ENCODE results near the gene DNASE1. TPM values are rescaled to one million over a fixed set of nuclear protein-coding genes. Genes with fewer than 3 reads are reported as not detected.

DNASE1 gene
- total RNA-seq, 1 donor from 2014 or later = 22.8 TPM

DNA sequence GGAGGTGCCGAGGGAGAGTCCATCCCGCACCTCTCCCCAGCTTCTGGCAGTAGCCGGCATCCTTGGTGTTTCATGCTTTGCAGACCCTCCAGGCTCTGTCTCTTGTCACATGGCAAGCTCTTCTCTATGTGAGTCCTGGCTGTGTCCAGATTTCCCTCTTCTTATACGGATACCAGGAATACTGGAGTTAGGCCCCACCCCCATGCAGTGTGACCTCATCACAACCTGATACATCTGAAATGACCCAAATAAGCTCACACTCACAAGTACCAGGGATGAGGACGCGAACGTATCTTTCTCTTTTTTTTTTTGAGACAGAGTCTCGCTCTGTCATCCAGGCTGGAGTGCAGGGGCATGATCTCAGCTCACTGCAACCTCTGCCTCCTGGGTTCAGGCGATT is 39.6 kb downstream of the DNASE1 start:
- H3K36me3 Mint-ChIP-seq = peaks cover 4% of the 10 kb centered on the region
- H3F3A ChIP-seq (ENCODE audit: low read depth) = no peaks in the 10 kb centered on the region
- TF ChIP-seq EZH2 (IDR thresholded peaks at IDR 0.05) (no peak), EZH2phosphoT487 (IDR thresholded peaks at IDR 0.05) (no peak)
- TF ChIP-seq, protein P1, sequence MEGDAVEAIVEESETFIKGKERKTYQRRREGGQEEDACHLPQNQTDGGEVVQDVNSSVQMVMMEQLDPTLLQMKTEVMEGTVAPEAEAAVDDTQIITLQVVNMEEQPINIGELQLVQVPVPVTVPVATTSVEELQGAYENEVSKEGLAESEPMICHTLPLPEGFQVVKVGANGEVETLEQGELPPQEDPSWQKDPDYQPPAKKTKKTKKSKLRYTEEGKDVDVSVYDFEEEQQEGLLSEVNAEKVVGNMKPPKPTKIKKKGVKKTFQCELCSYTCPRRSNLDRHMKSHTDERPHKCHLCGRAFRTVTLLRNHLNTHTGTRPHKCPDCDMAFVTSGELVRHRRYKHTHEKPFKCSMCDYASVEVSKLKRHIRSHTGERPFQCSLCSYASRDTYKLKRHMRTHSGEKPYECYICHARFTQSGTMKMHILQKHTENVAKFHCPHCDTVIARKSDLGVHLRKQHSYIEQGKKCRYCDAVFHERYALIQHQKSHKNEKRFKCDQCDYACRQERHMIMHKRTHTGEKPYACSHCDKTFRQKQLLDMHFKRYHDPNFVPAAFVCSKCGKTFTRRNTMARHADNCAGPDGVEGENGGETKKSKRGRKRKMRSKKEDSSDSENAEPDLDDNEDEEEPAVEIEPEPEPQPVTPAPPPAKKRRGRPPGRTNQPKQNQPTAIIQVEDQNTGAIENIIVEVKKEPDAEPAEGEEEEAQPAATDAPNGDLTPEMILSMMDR (IDR thresholded peaks at IDR 0.05) = no peak
- no peaks in the 10 kb centered on the region for H3K9me3 ChIP-seq (ENCODE audit: low read depth)
- H3K4me2 ChIP-seq = no peak overlapping the region
- no peaks in the 10 kb centered on the region for H3K27me3 Mint-ChIP-seq (ENCODE audit: insufficient read depth, low read depth)
- H3K4me3 ChIP-seq = no peak overlapping the region
- H3K9ac ChIP-seq = no peak overlapping the region
- H3K27ac Mint-ChIP-seq = no peak overlapping the region
- no peak overlapping the region for H3K4me3 Mint-ChIP-seq
- no peak overlapping the region for H3K27ac ChIP-seq
- no peak overlapping the region for H2AFZ ChIP-seq (replicated peaks)
- H3K4me1 Mint-ChIP-seq = peaks cover 16% of the 10 kb centered on the region
- no peaks in the 10 kb centered on the region for H3K9me3 Mint-ChIP-seq
- H4K20me1 ChIP-seq (ENCODE audit: low read depth) = peaks cover 27% of the 10 kb centered on the region
- H3K36me3 ChIP-seq = no peaks in the 10 kb centered on the region
- no peak for DNase-seq (ENCODE audit: low spot score)
- H3K79me2 ChIP-seq (ENCODE audit: low read depth) = peaks cover 38% of the 10 kb centered on the region
- H3K4me1 ChIP-seq = no peaks in the 10 kb centered on the region
- no peaks in the 10 kb centered on the region for H3K27me3 ChIP-seq

DNA sequence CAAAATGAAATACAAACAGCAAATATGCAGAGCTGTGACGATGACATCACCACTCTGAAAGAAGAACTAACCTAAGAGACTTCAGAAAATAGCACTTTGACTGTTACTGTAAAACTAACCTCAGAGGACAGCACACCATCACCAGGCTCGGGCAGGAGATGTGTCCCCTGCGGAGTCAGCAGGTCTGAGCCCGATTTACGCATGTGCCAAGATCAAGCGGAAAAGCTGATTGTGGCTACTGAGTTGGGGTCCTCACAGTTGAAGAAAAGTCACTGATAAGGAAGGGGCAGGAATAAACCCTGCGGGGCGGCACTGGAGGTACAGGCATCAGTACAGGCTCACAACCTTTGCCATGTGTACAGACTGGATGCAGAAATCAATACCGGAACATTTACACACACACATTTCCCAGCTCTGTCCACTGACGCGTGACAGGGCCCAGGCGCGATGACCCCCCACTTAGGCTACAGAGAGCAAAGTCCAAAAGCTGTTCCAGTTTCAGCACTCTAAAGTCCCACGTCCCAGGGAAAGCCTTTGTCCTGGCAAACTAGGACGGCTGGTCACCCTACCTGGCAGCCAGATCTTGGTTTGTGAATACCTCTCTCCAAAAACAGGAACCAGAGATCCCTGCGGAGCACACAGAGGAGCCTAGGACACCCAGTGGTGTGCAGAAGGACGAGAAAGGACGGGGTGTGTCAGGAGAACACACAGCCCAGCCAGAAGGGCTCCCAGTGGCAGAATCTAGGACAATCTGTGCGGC is 41.3 kb downstream of the DNASE1 start:
- Histone ChIP-seq H3K9ac (no peak overlapping the region), H2AFZ (replicated peaks) (no peak overlapping the region), H3F3A (ENCODE audit: low read depth) (no peaks in the 10 kb centered on the region), H3K9me3 (ENCODE audit: low read depth) (no peaks in the 10 kb centered on the region), H3K4me2 (no peak overlapping the region), H3K79me2 (ENCODE audit: low read depth) (peaks cover 54% of the 10 kb centered on the region), H3K36me3 (no peaks in the 10 kb centered on the region), H3K4me1 (no peaks in the 10 kb centered on the region), H3K27ac (no peak overlapping the region), H3K27me3 (no peaks in the 10 kb centered on the region), H3K4me3 (no peak overlapping the region), H4K20me1 (ENCODE audit: low read depth) (peaks cover 24% of the 10 kb centered on the region)
- Mint-ChIP-seq H3K36me3 (no peaks in the 10 kb centered on the region), H3K27me3 (ENCODE audit: insufficient read depth, low read depth) (no peaks in the 10 kb centered on the region), H3K4me3 (no peak overlapping the region), H3K4me1 (peaks cover 10% of the 10 kb centered on the region), H3K9me3 (no peaks in the 10 kb centered on the region), H3K27ac (peak overlapping the region; percentile 93)
- TF ChIP-seq, protein P1 (IDR thresholded peaks at IDR 0.05) = no peak
- DNase-seq (ENCODE audit: low spot score) = no peak

DNA sequence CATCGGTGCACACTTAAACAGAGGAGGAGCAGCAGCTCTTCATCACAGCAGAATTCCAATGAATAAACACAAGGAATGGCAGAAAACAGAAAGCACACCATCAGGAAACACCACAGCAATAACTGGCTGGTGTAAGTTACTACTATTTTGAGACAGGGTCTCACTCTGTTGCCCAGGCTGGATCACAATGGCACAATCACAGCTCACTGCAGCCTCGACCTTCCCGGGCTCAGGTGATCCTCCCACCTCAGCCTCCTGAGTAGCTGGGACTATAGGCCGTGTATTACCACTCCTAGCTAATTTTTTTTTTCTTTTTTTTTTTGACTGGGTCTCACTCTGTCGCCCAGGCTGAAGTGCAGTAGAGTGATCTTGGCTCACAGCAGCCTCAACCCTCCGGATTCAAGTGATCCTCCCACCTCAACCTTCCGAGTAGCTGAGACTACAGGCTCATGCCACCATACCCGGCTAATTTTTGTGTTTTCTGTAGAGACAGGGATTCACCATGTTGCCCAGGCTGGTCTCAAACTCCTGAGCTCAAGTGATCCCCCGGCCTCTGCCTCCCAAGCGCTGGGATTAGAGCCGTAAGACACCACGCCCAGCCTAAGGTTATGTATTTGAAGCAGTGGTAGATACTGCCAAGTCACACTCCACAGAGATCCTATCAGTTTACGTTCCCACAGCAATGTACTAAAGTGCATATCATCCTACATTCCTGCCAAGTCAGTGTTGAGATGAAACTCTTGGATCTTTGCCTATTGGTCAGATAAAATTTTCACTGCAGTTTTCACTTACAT is 42.1 kb downstream of the DNASE1 start:
- H3K79me2 ChIP-seq (ENCODE audit: low read depth) = peaks cover 63% of the 10 kb centered on the region
- TF ChIP-seq, protein P1 (IDR thresholded peaks at IDR 0.05) = no peak
- TF ChIP-seq EZH2phosphoT487 (IDR thresholded peaks at IDR 0.05) (no peak), EZH2 (IDR thresholded peaks at IDR 0.05) (no peak)
- no peaks in the 10 kb centered on the region for H3K9me3 ChIP-seq (ENCODE audit: low read depth)
- H2AFZ ChIP-seq (replicated peaks) = no peak overlapping the region
- peak overlapping the region; percentile 93 for H3K27ac Mint-ChIP-seq
- H3K27ac ChIP-seq = no peak overlapping the region
- no peak overlapping the region for H3K4me3 ChIP-seq
- DNase-seq (ENCODE audit: low spot score) = no peak
- H3K27me3 ChIP-seq = no peaks in the 10 kb centered on the region
- no peak overlapping the region for H3K4me3 Mint-ChIP-seq
- H3K4me1 Mint-ChIP-seq = peaks cover 9% of the 10 kb centered on the region
- no peaks in the 10 kb centered on the region for H3K36me3 Mint-ChIP-seq
- no peaks in the 10 kb centered on the region for H3K4me1 ChIP-seq
- H3K4me2 ChIP-seq = no peak overlapping the region
- peaks cover 16% of the 10 kb centered on the region for H4K20me1 ChIP-seq (ENCODE audit: low read depth)
- no peaks in the 10 kb centered on the region for H3K27me3 Mint-ChIP-seq (ENCODE audit: insufficient read depth, low read depth)
- no peaks in the 10 kb centered on the region for H3K36me3 ChIP-seq
- no peaks in the 10 kb centered on the region for H3K9me3 Mint-ChIP-seq
- H3F3A ChIP-seq (ENCODE audit: low read depth) = no peaks in the 10 kb centered on the region
- H3K9ac ChIP-seq = no peak overlapping the region

All from neural progenitor cell (in vitro differentiated cells).